HG03280 (cell line): ENCODE data around the gene HNF1B.

Experiments
- ATAC-seq: cut with Tn5 transposase; IDR thresholded peaks from one replicate; pipeline ENCODE4 v1.9.1; 2021; ENCODE audit warnings: mild to moderate bottlenecking, moderate library complexity; ENCODE audit not compliant: unreplicated experiment

Gene HNF1B

GRCh38 chr17:37762666-37763065 is 17.8 kb upstream of the HNF1B start:
- ATAC-seq, result no peak

GRCh38 chr17:37761961-37762360 is 17.1 kb upstream of the HNF1B start:
- no peak for ATAC-seq

- no peak for ATAC-seq
These were observed 16.2 kb upstream of the HNF1B start for GRCh38 chr17:37761059-37761458.

GRCh38 chr17:37759014-37759637 is 14.3 kb upstream of the HNF1B start:
- no peak for ATAC-seq

- ATAC-seq, result no peak
These were observed 11.2 kb upstream of the HNF1B start for GRCh38 chr17:37756051-37756450.

GRCh38 chr17:37755455-37755854 is 10.6 kb upstream of the HNF1B start:
- ATAC-seq, result no peak

GRCh38 chr17:37754363-37754762 is 9.5 kb upstream of the HNF1B start:
- ATAC-seq, result no peak

- no peak for ATAC-seq
These were observed 7.6 kb upstream of the HNF1B start for GRCh38 chr17:37752482-37752881.

GRCh38 chr17:37750768-37751475 is 6.1 kb upstream of the HNF1B start:
- no peak for ATAC-seq

- ATAC-seq, result no peak
These were observed 5.4 kb upstream of the HNF1B start for GRCh38 chr17:37750292-37750691.

- ATAC-seq, result no peak
These were observed 2.4 kb upstream of the HNF1B start for GRCh38 chr17:37747222-37747621.

- ATAC-seq, result no peak
These were observed 1.8 kb upstream of the HNF1B start for GRCh38 chr17:37746617-37747016.

GRCh38 chr17:37745801-37746426 is 1.1 kb upstream of the HNF1B start:
- no peak for ATAC-seq

- ATAC-seq, result no peak
These were observed 279 bp downstream of the HNF1B start for GRCh38 chr17:37744633-37744927.

- ATAC-seq, result no peak
These were observed 805 bp downstream of the HNF1B start for GRCh38 chr17:37743875-37744632.

- no peak for ATAC-seq
These were observed 1.3 kb downstream of the HNF1B start for GRCh38 chr17:37743612-37743874.

- no peak for ATAC-seq
These were observed 1.9 kb downstream of the HNF1B start for GRCh38 chr17:37742762-37743611.

GRCh38 chr17:37742116-37742761 is 2.6 kb downstream of the HNF1B start:
- no peak for ATAC-seq

GRCh38 chr17:37741341-37742115 is 3.3 kb downstream of the HNF1B start:
- no peak for ATAC-seq

GRCh38 chr17:37740915-37741314 is 3.9 kb downstream of the HNF1B start:
- ATAC-seq, result no peak
